HG02610 (cell line): ENCODE measurements around the gene TOP1.
"Not testable (repeated sequence)": the region's sequence is repeated elsewhere in the genome, so short reads cannot be mapped to it uniquely, and the experiment has no call there.

ENCODE experiments used
- ATAC-seq: cut with Tn5 transposase; IDR thresholded peaks from one replicate; pipeline ENCODE4 v1.9.1; 2021; ENCODE audit warnings: mild to moderate bottlenecking, moderate library complexity; ENCODE audit not compliant: unreplicated experiment

TOP1 gene

GRCh38 chr20:41123631-41124030 lies 95.0 kb downstream of the TOP1 start:
- ATAC-seq = no peak

GRCh38 chr20:41124451-41125094 lies 96.0 kb downstream of the TOP1 start:
- ATAC-seq = no peak

GRCh38 chr20:41125530-41126457 lies 97.2 kb downstream of the TOP1 start:
- ATAC-seq = no peak

- no peak for ATAC-seq
Observed at GRCh38 chr20:41126719-41127118, 98.1 kb downstream of the TOP1 start.

- ATAC-seq = not testable (repeated sequence)
Observed at GRCh38 chr20:41128317-41128716, 99.7 kb downstream of the TOP1 start.

- peak; percentile 39 for ATAC-seq
Observed at GRCh38 chr20:41131594-41132387, 103.2 kb downstream of the TOP1 start.

- not testable (repeated sequence) for ATAC-seq
Observed at GRCh38 chr20:41132388-41132775, 103.8 kb downstream of the TOP1 start.

- ATAC-seq = no peak
Observed at GRCh38 chr20:41133709-41134361, 105.2 kb downstream of the TOP1 start.

- ATAC-seq = no peak
Observed at GRCh38 chr20:41134362-41135186, 106.0 kb downstream of the TOP1 start.

- no peak for ATAC-seq
Observed at GRCh38 chr20:41135187-41135887, 106.7 kb downstream of the TOP1 start.

- ATAC-seq = no peak
Observed at GRCh38 chr20:41135888-41136679, 107.5 kb downstream of the TOP1 start.

GRCh38 chr20:41136680-41137613 lies 108.3 kb downstream of the TOP1 start, which contains the start of gene PLCG1:
TSS of gene PLCG1 (plus strand) at chr20:41137543. CDS start at chr20:41137642, 99 bp downstream.
- peak; percentile 58 for ATAC-seq

- ATAC-seq = peak; percentile 8
Observed at GRCh38 chr20:41137614-41138474, 109.2 kb downstream of the TOP1 start.

- ATAC-seq = no peak
Observed at GRCh38 chr20:41138475-41139226, 110.0 kb downstream of the TOP1 start.

GRCh38 chr20:41139227-41140093 lies 110.8 kb downstream of the TOP1 start:
- no peak for ATAC-seq
